Activated T-cell treated with anti-CD3 and anti-CD28 coated beads, Interleukin-2, amount 50 U/mL, for 24 hours (primary cell): ENCODE results near the gene URB2.
"Not testable (repeated sequence)": the region's sequence is repeated elsewhere in the genome, so short reads cannot be mapped to it uniquely, and the experiment has no call there.

Source experiments
- DNase-seq: peaks from one replicate; pipeline ENCODE4 v3.0.0-alpha.2; 2020
- H3K27ac Mint-ChIP-seq: 2 replicates; pipeline ENCODE4 v1.8.0; 2020; ENCODE audit warnings: mild to moderate bottlenecking, mixed read lengths
- H3K27me3 Mint-ChIP-seq: 2 replicates; pipeline ENCODE4 v1.8.0; 2020; ENCODE audit warnings: mixed read lengths
- H3K36me3 Mint-ChIP-seq: 2 replicates; pipeline ENCODE4 v1.8.0; 2020; ENCODE audit warnings: low read depth, mixed read lengths
- H3K4me1 Mint-ChIP-seq: 2 replicates; pipeline ENCODE4 v1.8.0; 2020; ENCODE audit warnings: low read depth, mixed read lengths
- H3K4me3 Mint-ChIP-seq: 2 replicates; pipeline ENCODE4 v1.8.0; 2020; ENCODE audit warnings: mild to moderate bottlenecking, moderate library complexity, mixed read lengths
- H3K9me3 Mint-ChIP-seq: 2 replicates; pipeline ENCODE4 v1.8.0; 2020; ENCODE audit warnings: mixed read lengths

The URB2 gene

DNA sequence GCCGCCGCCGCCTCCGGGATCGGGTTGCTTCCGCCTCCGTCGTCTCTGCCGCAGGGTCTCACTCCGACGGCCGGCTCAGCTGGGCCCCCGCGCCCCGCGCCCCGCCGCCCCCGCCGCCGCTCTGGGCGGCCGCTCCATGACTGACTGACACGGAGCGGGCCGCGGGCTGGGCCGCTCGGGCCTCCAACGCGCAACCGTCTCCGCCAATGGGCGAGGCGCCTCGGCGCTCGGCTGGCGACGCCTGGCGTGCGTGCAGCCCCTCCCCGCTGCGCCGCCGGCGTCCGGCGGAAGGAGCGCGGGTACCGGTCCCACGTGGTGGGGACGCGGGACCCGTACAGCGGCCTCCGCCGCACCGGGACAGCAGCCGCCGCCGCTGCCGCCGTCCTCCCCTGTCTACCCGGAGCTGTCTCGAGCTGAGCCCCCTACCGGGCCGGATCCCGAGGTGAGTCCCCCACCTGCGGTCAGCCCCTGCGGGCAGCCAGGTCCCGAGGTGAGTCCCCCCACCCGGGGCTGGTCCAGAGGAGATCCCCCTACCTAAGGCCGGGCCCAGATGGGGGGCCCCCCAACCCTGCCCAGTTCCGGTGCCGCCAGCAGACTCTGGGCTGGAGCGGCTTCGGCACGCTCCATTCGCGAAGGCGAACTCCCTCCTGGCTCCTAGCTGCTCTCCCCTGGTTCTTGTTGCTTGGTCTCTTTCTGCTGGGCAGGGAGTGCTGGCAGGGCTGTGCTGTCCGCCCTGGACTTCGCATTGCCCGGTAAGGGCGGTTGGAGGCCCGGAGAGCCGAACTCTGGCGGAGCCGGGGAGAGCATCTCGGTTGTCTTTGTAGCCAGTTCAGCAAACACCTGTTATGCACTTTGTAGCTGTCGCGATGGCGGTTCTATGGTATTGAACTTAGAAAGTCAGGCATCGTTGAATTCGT is at the start of gene URB2, which contains the start of gene TAF5L:
URB2 (plus strand) TSS at position 333 of the 917 bp plus-strand sequence. CDS start 1,387 bp downstream, outside the sequence.
TAF5L (minus strand) TSS at position 208 of the 917 bp plus-strand sequence. CDS start 11,640 bp downstream, outside the sequence.
- peaks cover 65% of the 10 kb centered on the region for H3K4me1 Mint-ChIP-seq
- DNase-seq, result peak; percentile 90

DNA sequence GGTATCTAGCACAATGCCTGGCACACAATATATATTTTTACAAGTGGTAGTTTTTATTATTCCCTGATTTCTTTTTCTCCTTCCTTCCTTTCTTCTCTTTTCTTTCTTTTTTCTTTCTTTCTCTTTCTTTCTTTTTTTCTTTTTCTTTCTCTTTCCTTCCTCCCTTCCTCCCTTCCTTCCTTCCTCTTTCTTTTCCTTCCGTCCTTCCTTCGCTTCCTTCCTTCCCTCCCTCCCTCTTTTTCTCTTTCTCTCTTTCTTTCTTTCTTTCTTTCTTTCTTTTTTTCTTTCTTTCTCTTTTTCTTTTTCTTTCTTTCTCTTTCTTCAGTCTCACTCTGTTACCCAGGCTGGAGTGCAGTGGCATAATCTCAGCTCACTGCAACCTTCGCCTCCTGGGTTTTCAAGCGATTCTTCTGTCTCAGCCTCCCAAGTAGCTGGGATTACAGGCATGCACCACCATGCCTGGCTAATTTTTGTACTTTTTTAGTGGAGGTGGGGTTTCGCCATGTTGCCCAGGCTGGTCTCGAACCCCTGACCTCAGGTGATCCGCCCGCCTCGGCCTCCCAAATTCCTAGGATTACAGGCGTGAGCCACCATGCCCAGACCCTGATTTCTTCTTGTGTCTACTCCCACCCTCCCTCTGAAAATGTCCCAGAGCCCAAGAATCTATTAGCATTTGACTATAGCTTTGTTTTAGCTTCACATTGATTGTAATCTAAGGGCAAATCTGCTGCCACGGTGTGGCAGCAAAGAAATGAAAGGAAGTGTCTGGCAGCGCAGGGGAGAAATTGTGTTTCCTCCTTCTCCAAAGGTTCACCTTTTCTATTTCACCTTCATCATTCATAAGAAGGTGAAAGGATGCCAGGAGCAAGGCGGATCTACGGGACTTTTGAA is 47.6 kb upstream of the URB2 start:
- no peak overlapping the region for H3K4me3 Mint-ChIP-seq
- no peak overlapping the region for H3K27ac Mint-ChIP-seq
- no peaks in the 10 kb centered on the region for H3K36me3 Mint-ChIP-seq
- DNase-seq, result no peak
- H3K9me3 Mint-ChIP-seq, result no peaks in the 10 kb centered on the region
- H3K27me3 Mint-ChIP-seq, result peaks cover 3% of the 10 kb centered on the region
- H3K4me1 Mint-ChIP-seq, result no peaks in the 10 kb centered on the region

More for the DNA sequence above, at the start of gene URB2, which contains the start of gene TAF5L:
- H3K4me3 Mint-ChIP-seq, result peak within 1 kb of the TSS; percentile 98
- H3K27me3 Mint-ChIP-seq, result no peaks in the 10 kb centered on the region
- peak within 1 kb of the TSS; percentile 98 for H3K27ac Mint-ChIP-seq
- H3K36me3 Mint-ChIP-seq, result peaks cover 71% of the 10 kb centered on the region
- no peaks in the 10 kb centered on the region for H3K9me3 Mint-ChIP-seq

DNA sequence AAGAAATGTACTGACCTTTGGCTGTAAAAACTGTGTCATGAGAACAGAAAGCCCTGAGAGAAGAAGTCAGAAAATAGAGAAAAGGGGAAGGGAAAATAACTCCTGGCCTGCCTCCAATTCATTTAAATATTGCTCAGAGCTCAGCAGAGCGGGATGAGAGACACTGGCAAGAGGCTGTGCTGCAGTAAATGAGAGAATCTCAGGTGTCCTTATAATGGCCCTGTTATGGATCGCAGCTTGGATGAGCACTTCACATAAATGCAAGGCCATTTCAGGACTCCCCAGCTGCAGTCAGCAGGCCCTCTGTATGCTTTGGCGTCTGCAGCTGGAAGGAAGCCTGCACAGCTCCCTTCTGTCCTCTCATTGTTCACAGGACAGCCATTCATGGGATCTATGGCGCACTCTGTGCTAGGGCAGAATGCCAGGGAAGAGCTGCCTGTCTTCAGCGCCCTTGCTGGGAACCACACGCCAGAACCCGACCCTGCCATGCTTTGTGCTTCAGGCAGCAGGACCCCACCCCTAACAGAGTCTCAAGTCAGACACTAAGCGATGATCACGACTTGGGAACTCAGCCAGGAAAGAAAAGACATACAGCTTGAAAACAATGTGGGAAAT is 46.9 kb upstream of the URB2 start:
- Mint-ChIP-seq H3K27ac (no peak overlapping the region), H3K27me3 (peaks cover 3% of the 10 kb centered on the region), H3K4me1 (no peaks in the 10 kb centered on the region), H3K36me3 (no peaks in the 10 kb centered on the region), H3K9me3 (no peaks in the 10 kb centered on the region), H3K4me3 (no peak overlapping the region)
- no peak for DNase-seq

DNA sequence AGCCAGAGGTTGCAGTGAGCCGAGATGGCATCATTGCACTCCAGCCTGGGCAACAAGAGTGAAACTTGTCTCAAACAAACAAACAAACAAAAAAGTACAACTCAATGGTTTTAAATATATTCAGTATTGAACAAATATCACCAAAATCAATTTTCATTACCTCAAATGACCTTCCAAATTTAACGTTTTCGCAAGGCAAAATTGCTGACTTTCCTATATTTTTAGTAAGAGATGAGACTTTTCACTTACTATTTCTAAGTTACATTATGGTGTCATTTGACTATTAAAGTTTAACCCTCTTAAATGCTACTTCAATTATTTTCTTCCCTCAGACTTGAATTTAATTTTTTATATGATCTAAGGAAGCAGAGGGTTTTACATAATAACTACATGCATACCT is 44.6 kb upstream of the URB2 start:
- H3K4me1 Mint-ChIP-seq, result no peaks in the 10 kb centered on the region
- no peak overlapping the region for H3K4me3 Mint-ChIP-seq
- peaks cover 3% of the 10 kb centered on the region for H3K27me3 Mint-ChIP-seq
- DNase-seq, result no peak
- no peaks in the 10 kb centered on the region for H3K36me3 Mint-ChIP-seq
- H3K27ac Mint-ChIP-seq, result no peak overlapping the region
- H3K9me3 Mint-ChIP-seq, result no peaks in the 10 kb centered on the region

DNA sequence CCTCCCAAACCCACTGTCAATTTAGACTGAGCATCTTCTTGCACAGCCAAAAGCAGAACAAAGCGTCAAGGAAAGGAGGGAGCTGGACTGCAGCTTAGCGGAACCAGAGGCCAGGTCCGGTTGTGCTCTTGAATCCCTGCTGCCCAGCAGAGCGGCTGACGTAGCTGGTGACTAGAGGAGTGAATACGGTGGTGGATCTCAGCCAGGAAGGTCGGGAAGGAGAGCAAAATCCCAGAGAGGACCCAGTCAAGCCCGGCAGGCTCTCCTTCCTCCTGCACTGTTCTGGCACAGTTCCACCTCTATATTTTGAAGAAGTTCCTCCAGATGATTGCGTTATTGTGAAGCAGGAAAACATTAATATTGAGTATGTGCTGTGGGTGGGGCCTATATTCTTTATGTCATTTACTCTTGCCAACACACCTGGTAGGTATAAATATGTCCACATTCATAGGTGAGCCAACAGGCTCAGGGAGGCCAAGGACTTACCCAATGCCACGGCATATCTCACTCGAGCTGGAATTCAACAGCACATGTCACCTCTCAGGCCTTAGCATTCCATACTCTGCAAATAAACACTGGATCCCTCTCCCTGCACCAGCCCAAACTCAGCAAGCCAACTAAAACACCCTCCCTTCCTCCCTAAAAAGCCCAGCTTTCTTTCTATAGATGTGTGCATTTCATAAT is 43.9 kb upstream of the URB2 start:
- Mint-ChIP-seq H3K4me1 (no peaks in the 10 kb centered on the region), H3K27me3 (peaks cover 3% of the 10 kb centered on the region), H3K4me3 (no peak overlapping the region), H3K9me3 (no peaks in the 10 kb centered on the region), H3K27ac (no peak overlapping the region), H3K36me3 (no peaks in the 10 kb centered on the region)
- DNase-seq, result no peak

DNA sequence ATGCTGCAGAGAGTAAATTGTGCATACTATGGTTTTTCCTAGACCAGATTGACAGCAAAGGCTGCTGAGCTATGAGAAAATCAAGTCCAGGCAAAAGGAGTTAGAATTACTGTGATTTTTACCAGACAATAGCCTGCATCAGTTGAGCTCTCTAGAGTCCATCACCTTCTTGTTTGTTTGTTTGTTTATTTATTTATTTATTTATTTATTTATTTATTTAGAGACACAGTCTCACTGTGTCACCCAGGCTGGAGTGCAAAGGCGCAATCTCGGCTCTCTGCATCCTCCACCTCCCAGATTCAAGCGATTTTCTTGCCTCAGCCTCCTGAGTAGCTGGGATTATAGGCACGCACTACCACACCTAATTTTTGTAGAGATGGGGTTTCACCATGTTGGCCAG is 43.3 kb upstream of the URB2 start:
- Mint-ChIP-seq H3K9me3 (no peaks in the 10 kb centered on the region), H3K36me3 (no peaks in the 10 kb centered on the region), H3K27ac (no peak overlapping the region), H3K27me3 (peaks cover 2% of the 10 kb centered on the region), H3K4me1 (no peaks in the 10 kb centered on the region), H3K4me3 (no peak overlapping the region)
- DNase-seq, result no peak

DNA sequence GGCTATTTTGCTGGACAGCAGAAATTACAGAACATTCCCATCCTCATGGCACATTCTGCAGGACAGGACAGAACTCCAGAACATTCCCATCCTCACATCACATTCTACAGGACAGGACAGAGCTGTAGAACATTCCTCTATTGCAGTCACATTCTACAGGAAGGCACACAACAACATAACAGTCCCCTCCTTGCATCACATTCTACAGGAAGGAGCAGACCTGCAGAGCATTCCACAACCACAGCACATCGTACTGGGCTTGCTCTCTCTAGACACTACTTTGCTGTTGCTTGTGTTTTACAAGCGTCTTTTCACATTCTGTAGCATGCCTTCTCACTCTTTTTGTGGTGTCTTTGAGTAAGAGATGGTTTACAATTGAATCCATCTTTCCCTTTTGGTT is 40.7 kb upstream of the URB2 start:
- H3K36me3 Mint-ChIP-seq, result peaks cover 3% of the 10 kb centered on the region
- no peaks in the 10 kb centered on the region for H3K9me3 Mint-ChIP-seq
- no peak overlapping the region for H3K27ac Mint-ChIP-seq
- no peaks in the 10 kb centered on the region for H3K4me1 Mint-ChIP-seq
- no peak for DNase-seq
- H3K27me3 Mint-ChIP-seq, result no peaks in the 10 kb centered on the region
- H3K4me3 Mint-ChIP-seq, result no peak overlapping the region

DNA sequence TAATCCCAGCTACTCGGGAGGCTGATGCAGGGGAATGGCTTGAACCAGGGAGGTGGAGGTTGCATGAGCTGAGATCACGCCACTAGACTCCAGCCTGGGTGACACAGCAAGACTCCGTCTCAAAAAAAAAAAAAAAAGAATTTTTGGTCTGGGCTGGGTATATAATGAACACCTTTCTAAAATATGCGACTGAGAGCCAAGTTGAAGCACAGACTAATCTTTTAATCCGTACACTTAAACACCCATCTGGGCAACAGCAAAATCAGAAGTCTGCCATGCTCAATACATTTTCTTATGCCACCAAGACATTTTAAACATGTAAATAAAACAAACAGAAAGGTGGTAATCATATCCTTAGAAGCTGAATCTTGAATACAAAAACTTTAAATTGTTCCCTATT is 35.9 kb upstream of the URB2 start:
- Mint-ChIP-seq H3K36me3 (peaks cover 38% of the 10 kb centered on the region), H3K27ac (no peak overlapping the region), H3K4me3 (no peak overlapping the region), H3K4me1 (no peaks in the 10 kb centered on the region), H3K9me3 (no peaks in the 10 kb centered on the region), H3K27me3 (no peaks in the 10 kb centered on the region)
- no peak for DNase-seq

DNA sequence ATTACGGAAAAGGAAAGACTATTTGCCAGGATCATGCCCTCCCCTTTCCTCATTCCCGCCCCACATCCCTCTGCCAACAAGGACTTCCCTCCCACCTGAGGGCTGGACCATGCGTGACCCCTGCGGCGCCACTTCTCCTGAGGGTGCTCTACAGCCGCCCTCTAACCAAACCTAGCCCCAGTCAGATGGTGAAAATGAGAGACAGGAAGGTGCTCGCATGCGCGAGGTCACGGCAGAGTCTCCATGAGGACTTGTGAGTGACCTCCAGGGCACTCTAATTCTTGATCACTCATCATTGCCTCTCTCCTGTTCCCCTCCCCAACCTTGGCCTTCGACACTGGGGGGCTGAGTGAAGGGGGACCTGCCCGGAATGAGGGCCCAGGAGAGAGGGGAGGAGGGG is 32.2 kb upstream of the URB2 start:
- H3K27ac Mint-ChIP-seq, result no peak overlapping the region
- peaks cover 64% of the 10 kb centered on the region for H3K36me3 Mint-ChIP-seq
- no peaks in the 10 kb centered on the region for H3K9me3 Mint-ChIP-seq
- no peaks in the 10 kb centered on the region for H3K27me3 Mint-ChIP-seq
- H3K4me3 Mint-ChIP-seq, result no peak overlapping the region
- H3K4me1 Mint-ChIP-seq, result peaks cover 18% of the 10 kb centered on the region
- DNase-seq, result no peak

DNA sequence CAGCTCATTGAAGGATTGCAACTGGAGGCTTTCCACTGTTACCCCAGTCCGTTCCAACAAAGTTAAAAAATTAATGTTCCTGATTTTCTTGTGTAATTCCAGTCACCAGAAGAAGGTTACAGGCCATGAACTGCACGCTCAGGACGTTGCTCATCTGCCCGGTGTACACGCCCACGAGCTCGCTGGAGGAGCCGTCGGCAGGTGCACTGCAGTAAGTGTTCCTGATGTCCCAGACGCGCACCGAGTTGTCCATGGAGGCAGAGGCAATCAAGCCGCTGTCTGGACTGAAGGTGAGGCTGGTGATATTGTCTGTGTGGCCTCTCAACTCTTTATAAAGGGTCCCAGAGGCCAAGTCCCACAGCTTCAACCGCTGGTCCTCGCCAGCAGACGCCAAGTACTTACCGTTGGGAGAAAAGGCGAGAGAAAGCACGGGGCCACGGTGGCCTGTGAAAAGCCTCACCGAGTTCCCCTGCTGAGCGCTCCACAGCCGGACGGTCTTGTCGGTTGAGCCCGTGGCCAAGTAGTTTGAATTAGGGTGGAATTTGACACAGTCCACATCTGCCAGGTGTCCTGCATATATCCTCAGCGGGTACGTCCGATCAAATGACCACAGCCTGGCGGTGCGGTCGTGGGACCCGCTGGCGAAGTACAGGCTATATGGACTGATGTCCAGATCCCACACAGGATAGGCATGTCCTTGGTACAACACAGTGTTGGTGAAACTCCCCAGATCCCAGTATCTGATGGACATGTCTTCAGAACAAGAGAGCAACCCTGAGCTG is 31.6 kb upstream of the URB2 start:
- H3K27ac Mint-ChIP-seq, result peak overlapping the region; percentile 10
- peaks cover 22% of the 10 kb centered on the region for H3K4me1 Mint-ChIP-seq
- peaks cover 69% of the 10 kb centered on the region for H3K36me3 Mint-ChIP-seq
- DNase-seq, result no peak
- H3K4me3 Mint-ChIP-seq, result no peak overlapping the region
- H3K27me3 Mint-ChIP-seq, result no peaks in the 10 kb centered on the region
- H3K9me3 Mint-ChIP-seq, result no peaks in the 10 kb centered on the region

DNA sequence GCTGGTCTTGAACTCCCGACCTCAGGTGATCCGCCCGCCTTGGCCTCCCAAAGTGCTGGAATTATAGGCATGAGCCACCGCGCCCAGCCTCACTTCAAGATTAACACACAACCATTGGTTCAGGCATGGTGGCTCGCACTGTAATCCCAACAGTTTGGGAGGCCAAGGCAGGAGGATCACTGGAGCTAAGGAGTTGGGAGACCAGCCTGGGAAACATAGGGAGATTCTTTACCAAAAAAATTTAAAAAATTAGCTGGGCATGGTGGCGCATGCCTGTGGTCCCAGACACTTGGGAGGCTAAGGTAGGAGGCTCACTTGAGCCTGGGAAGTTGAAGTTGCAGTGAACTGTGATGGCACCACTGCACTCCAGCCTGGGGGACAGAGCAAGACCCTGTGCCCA is 30.2 kb upstream of the URB2 start:
- not testable (repeated sequence) for H3K27ac Mint-ChIP-seq

DNA sequence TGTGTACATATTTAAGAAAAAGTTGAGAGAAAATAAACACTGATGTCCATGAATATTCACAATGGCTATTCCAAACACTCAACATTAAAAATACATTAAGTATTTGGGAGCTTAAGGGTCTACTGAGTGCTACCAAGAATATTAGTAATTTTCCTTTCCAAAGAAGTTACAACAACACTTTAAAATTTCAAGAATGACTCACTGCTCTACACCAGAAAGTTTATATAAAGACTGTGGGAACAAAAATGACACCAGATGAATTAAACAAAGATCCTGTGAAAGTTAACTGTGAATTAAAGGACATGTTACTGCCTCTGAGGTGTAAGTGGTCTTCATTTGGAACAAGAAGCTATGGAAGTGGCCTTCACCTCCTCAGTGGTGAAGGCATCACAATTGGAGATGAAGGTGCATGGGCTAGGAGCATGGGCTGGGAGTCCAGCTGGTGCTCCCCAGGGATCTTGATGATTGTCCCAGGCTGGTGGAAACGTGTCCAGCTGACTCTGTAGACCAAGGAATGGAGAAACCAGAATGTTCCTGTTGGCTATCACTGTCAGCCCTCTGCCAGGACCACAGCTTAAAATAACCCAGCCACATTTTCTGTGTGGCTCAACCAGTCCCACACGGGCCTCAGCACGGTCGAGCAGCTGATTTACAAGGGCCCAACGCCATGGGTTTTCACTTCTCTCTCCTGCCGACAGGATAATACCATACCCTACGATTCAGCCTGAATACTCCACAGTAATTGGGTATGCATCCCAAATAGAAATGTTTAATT is 28.9 kb upstream of the URB2 start:
- Mint-ChIP-seq H3K27ac (peak overlapping the region; percentile 70), H3K9me3 (no peaks in the 10 kb centered on the region), H3K4me1 (peaks cover 31% of the 10 kb centered on the region), H3K36me3 (peaks cover 83% of the 10 kb centered on the region), H3K4me3 (no peak overlapping the region), H3K27me3 (no peaks in the 10 kb centered on the region)
- DNase-seq, result no peak

More for the DNA sequence above, 30.2 kb upstream of the URB2 start:
- H3K9me3 Mint-ChIP-seq, DNase-seq, H3K27me3 Mint-ChIP-seq, H3K4me3 Mint-ChIP-seq: not testable (repeated sequence)
- H3K36me3 Mint-ChIP-seq, result peaks cover 78% of the 10 kb centered on the region
- peaks cover 28% of the 10 kb centered on the region for H3K4me1 Mint-ChIP-seq

DNA sequence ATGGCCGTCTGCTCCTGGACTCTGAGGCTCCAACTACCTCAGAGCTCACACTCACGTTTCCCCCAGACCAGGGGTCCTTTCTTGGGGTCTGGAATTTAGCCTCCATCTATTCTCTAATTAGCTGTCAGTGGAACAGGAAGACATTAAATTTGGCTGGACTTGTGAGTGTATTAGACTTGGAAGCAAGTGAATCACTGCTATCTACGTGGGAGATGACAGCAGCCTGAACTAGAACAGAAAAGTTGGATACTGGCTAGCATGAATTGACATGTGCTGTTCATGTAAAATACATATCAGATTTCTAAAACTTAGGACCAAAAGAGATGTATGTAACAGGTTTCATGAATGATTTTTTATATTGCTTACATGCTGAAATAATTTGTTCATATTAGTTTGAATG is 28.2 kb upstream of the URB2 start:
- no peak overlapping the region for H3K4me3 Mint-ChIP-seq
- no peak for DNase-seq
- H3K4me1 Mint-ChIP-seq, result peaks cover 31% of the 10 kb centered on the region
- H3K27ac Mint-ChIP-seq, result no peak overlapping the region
- no peaks in the 10 kb centered on the region for H3K27me3 Mint-ChIP-seq
- no peaks in the 10 kb centered on the region for H3K9me3 Mint-ChIP-seq
- H3K36me3 Mint-ChIP-seq, result peaks cover 85% of the 10 kb centered on the region
